Neural cell (in vitro differentiated cells): ENCODE measurements around the gene FAM168A. TPM values are rescaled to one million over a fixed set of nuclear protein-coding genes. Genes with fewer than 3 reads are reported as not detected.

ENCODE experiments used
- H2AFZ ChIP-seq: fragments of 200-600, 300-800 bp; sonication (generic), shearing (Covaris generic); 2 replicates; pipeline ENCODE4 v1.6.0; 2014; ENCODE audit warnings: low read depth, mild to moderate bottlenecking, antibody characterized with exemption, low read length, moderate library complexity
- H3F3A ChIP-seq: fragments of 200-600 bp; shearing (Covaris generic); 2 replicates; pipeline ENCODE4 v1.6.1; 2016; ENCODE audit warnings: mild to moderate bottlenecking, moderate library complexity, mixed read lengths, antibody characterized with exemption, low read length; ENCODE audit not compliant: insufficient read depth, poor library complexity, severe bottlenecking
- H3K27ac ChIP-seq: fragments of 200-600, 300-800 bp; sonication (generic), shearing (Covaris generic); 2 replicates; pipeline ENCODE4 v1.5.1; 2014; ENCODE audit warnings: mild to moderate bottlenecking, low read length, moderate library complexity
- H3K27me3 ChIP-seq: fragments of 300-800, 200-600 bp; sonication (generic), shearing (Covaris generic); 2 replicates; pipeline ENCODE4 v1.6.0; 2014; ENCODE audit warnings: mild to moderate bottlenecking, low read depth, low read length, moderate library complexity; ENCODE audit not compliant: insufficient read depth
- H3K36me3 ChIP-seq: fragments of 300-800, 200-600 bp; sonication (generic), shearing (Covaris generic); 2 replicates; pipeline ENCODE4 v1.5.1; 2014; ENCODE audit warnings: mild to moderate bottlenecking, antibody characterized with exemption, low read length, moderate library complexity; ENCODE audit not compliant: insufficient read depth
- H3K4me2 ChIP-seq: fragments of 300-800, 200-600 bp; sonication (generic), shearing (Covaris generic); 2 replicates; pipeline ENCODE4 v1.6.0; 2014; ENCODE audit warnings: mild to moderate bottlenecking, low read length
- H3K4me3 ChIP-seq: fragments of 300-800, 200-600 bp; sonication (generic), shearing (Covaris generic); 2 replicates; pipeline ENCODE4 v1.5.1; 2014; ENCODE audit warnings: mild to moderate bottlenecking, low read length, moderate library complexity
- H3K79me2 ChIP-seq: fragments of 200-600 bp; shearing (Covaris generic); replicated peaks from 2 replicates; pipeline ENCODE4 v1.6.0; 2014; ENCODE audit warnings: mild to moderate bottlenecking, low read length, moderate library complexity; ENCODE audit not compliant: insufficient read depth
- H3K9ac ChIP-seq: fragments of 300-800, 200-600 bp; sonication (generic), shearing (Covaris generic); 2 replicates; pipeline ENCODE4 v1.6.1; 2016; ENCODE audit warnings: mild to moderate bottlenecking, low read length, mixed read lengths
- H3K9me2 ChIP-seq: fragments of 200-600 bp; shearing (Covaris generic); 2 replicates; pipeline ENCODE4 v1.6.1; 2016; ENCODE audit warnings: mild to moderate bottlenecking, low read length, mixed read lengths; ENCODE audit not compliant: insufficient read depth
- H3K9me3 ChIP-seq: fragments of 200-600, 300-800 bp; sonication (generic), shearing (Covaris generic); 2 replicates; pipeline ENCODE4 v1.6.1; 2016; ENCODE audit warnings: mild to moderate bottlenecking, mixed run types, low read length, moderate library complexity, mixed read lengths
- H4K20me1 ChIP-seq: fragments of 200-600 bp; shearing (Covaris generic); 2 replicates; pipeline ENCODE4 v1.6.1; 2016; ENCODE audit warnings: mild to moderate bottlenecking, mixed run types; ENCODE audit not compliant: insufficient read depth
- EP300 ChIP-seq: fragments of 450-650 bp; conservative IDR thresholded peaks from 2 replicates; pipeline ENCODE4 v1.6.1; 2014; ENCODE audit warnings: antibody characterized with exemption, mild to moderate bottlenecking, moderate library complexity; ENCODE audit not compliant: poor library complexity, severe bottlenecking
- EZH2 ChIP-seq: fragments of 200-600, 300-800 bp; shearing (Covaris generic), sonication (generic); IDR thresholded peaks from 2 replicates; pipeline ENCODE4 v1.6.1; 2014; ENCODE audit warnings: antibody characterized with exemption, low read length, borderline replicate concordance, mild to moderate bottlenecking; ENCODE audit not compliant: insufficient read depth, poor library complexity, severe bottlenecking
- MXI1 ChIP-seq: fragments of 450-650 bp; conservative IDR thresholded peaks from 2 replicates; pipeline ENCODE4 v1.6.1; 2014; ENCODE audit warnings: antibody characterized with exemption, mild to moderate bottlenecking; ENCODE audit not compliant: poor library complexity, severe bottlenecking
- POLR2AphosphoS5 ChIP-seq: IDR thresholded peaks from 2 replicates; pipeline ENCODE4 v1.6.1; 2012
- RAD21 ChIP-seq: fragments of 450-650 bp; conservative IDR thresholded peaks from 2 replicates; pipeline ENCODE4 v1.6.1; 2014; ENCODE audit warnings: antibody characterized with exemption, mild to moderate bottlenecking, moderate library complexity
- SMC3 ChIP-seq: fragments of 450-650 bp; conservative IDR thresholded peaks from 2 replicates; pipeline ENCODE4 v1.6.1; 2014; ENCODE audit warnings: antibody characterized with exemption, mild to moderate bottlenecking, moderate library complexity; ENCODE audit not compliant: poor library complexity
- TAF1 ChIP-seq: IDR thresholded peaks from 2 replicates; pipeline ENCODE4 v1.6.1; 2012; ENCODE audit warnings: low read depth
- polyA plus RNA-seq: library from polyadenylated mRNA; depleted of rRNA; stranded (reverse); fragments of >200 nt; gene quantifications from 2 replicates; pipeline ENCODE4 v1.2.3, GENCODE V29; 2014
- TF ChIP-seq, protein P1 (sequence below): fragments of 450-650 bp; IDR thresholded peaks from 2 replicates; pipeline ENCODE4 v1.5.1; 2014; ENCODE audit warnings: antibody characterized with exemption, mild to moderate bottlenecking, moderate library complexity; ENCODE audit not compliant: poor library complexity, severe bottlenecking
- TF ChIP-seq, protein P2 (sequence below): IDR thresholded peaks from 2 replicates; pipeline ENCODE4 v1.6.1; 2012; ENCODE audit warnings: borderline replicate concordance

FAM168A gene
- polyA plus RNA-seq, 1 donor from 2014 or later = 67.3 TPM

DNA sequence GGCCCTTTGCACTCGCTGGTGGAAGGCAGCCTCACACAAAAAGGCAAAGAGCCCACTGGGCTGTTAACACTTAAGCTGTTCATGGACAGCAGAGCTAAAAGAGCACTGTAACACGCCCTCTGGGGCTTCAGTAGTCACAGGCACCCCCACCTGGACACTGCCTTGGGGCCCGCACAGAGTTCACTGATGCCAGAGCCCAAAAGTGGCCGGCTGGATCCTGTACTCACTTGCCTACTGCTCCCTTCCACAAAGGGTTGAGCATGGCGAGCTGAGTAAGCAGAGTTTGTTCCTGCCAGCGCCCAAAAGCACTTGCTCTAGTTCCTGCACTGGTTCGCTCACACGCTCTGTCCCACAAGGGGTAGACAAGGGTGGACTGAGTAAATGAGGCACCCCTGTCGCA, 142.9 kb downstream of the FAM168A start:
- no peak overlapping the region for H2AFZ ChIP-seq

DNA sequence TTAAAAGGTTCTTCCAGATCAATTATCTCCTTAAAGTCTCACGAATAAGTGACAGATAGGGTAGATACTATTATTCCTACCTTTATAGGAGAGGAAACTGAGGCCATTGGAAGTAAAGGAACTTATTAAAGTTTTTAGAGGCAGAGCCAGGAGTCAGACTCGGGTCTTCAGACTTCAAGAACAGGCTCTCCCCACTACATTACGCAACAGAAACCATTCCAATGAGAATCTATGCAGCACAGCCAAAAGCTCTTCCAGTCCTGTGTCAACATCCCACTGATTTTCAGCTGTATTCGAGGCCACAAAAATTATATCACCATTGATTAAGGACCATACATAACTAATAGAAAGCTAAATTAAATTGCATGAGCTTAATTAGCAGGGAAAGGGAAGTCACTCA, 144.3 kb downstream of the FAM168A start:
- Histone ChIP-seq H3K9me3 (no peaks in the 10 kb centered on the region), H3K27me3 (no peaks in the 10 kb centered on the region), H4K20me1 (no peaks in the 10 kb centered on the region), H3K9me2 (no peaks in the 10 kb centered on the region), H3K9ac (no peak overlapping the region), H3K27ac (no peak overlapping the region), H2AFZ (no peak overlapping the region), H3K4me3 (no peak overlapping the region), H3F3A (no peaks in the 10 kb centered on the region), H3K79me2 (no peaks in the 10 kb centered on the region), H3K36me3 (no peaks in the 10 kb centered on the region), H3K4me2 (no peak overlapping the region)
- TF ChIP-seq, protein P1, sequence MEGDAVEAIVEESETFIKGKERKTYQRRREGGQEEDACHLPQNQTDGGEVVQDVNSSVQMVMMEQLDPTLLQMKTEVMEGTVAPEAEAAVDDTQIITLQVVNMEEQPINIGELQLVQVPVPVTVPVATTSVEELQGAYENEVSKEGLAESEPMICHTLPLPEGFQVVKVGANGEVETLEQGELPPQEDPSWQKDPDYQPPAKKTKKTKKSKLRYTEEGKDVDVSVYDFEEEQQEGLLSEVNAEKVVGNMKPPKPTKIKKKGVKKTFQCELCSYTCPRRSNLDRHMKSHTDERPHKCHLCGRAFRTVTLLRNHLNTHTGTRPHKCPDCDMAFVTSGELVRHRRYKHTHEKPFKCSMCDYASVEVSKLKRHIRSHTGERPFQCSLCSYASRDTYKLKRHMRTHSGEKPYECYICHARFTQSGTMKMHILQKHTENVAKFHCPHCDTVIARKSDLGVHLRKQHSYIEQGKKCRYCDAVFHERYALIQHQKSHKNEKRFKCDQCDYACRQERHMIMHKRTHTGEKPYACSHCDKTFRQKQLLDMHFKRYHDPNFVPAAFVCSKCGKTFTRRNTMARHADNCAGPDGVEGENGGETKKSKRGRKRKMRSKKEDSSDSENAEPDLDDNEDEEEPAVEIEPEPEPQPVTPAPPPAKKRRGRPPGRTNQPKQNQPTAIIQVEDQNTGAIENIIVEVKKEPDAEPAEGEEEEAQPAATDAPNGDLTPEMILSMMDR = no peak
- TF ChIP-seq MXI1 = no peak
- TF ChIP-seq RAD21 = no peak
- TF ChIP-seq EZH2 = no peak
- no peak for TF ChIP-seq SMC3
- TF ChIP-seq POLR2AphosphoS5 = no peak
- no peak for TF ChIP-seq EP300
- TF ChIP-seq TAF1 = no peak
- TF ChIP-seq, protein P2, sequence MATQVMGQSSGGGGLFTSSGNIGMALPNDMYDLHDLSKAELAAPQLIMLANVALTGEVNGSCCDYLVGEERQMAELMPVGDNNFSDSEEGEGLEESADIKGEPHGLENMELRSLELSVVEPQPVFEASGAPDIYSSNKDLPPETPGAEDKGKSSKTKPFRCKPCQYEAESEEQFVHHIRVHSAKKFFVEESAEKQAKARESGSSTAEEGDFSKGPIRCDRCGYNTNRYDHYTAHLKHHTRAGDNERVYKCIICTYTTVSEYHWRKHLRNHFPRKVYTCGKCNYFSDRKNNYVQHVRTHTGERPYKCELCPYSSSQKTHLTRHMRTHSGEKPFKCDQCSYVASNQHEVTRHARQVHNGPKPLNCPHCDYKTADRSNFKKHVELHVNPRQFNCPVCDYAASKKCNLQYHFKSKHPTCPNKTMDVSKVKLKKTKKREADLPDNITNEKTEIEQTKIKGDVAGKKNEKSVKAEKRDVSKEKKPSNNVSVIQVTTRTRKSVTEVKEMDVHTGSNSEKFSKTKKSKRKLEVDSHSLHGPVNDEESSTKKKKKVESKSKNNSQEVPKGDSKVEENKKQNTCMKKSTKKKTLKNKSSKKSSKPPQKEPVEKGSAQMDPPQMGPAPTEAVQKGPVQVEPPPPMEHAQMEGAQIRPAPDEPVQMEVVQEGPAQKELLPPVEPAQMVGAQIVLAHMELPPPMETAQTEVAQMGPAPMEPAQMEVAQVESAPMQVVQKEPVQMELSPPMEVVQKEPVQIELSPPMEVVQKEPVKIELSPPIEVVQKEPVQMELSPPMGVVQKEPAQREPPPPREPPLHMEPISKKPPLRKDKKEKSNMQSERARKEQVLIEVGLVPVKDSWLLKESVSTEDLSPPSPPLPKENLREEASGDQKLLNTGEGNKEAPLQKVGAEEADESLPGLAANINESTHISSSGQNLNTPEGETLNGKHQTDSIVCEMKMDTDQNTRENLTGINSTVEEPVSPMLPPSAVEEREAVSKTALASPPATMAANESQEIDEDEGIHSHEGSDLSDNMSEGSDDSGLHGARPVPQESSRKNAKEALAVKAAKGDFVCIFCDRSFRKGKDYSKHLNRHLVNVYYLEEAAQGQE = no peak

More for the DNA sequence above, 142.9 kb downstream of the FAM168A start:
- no peaks in the 10 kb centered on the region for H3K9me2 ChIP-seq
- H3K27ac ChIP-seq = no peak overlapping the region
- no peaks in the 10 kb centered on the region for H3K36me3 ChIP-seq
- H3K9me3 ChIP-seq = no peaks in the 10 kb centered on the region
- H3F3A ChIP-seq = no peaks in the 10 kb centered on the region
- TF ChIP-seq, protein P1 = no peak
- TF ChIP-seq TAF1 = no peak
- TF ChIP-seq RAD21 = no peak
- no peak for TF ChIP-seq EZH2
- TF ChIP-seq POLR2AphosphoS5 = no peak
- TF ChIP-seq, protein P2 = no peak
- no peak overlapping the region for H3K4me3 ChIP-seq
- H3K4me2 ChIP-seq = no peak overlapping the region
- H4K20me1 ChIP-seq = no peaks in the 10 kb centered on the region
- peaks cover 3% of the 10 kb centered on the region for H3K79me2 ChIP-seq
- no peak overlapping the region for H3K9ac ChIP-seq
- no peaks in the 10 kb centered on the region for H3K27me3 ChIP-seq
